ENCODE results near the gene WDR64.

The WDR64 gene

DNA sequence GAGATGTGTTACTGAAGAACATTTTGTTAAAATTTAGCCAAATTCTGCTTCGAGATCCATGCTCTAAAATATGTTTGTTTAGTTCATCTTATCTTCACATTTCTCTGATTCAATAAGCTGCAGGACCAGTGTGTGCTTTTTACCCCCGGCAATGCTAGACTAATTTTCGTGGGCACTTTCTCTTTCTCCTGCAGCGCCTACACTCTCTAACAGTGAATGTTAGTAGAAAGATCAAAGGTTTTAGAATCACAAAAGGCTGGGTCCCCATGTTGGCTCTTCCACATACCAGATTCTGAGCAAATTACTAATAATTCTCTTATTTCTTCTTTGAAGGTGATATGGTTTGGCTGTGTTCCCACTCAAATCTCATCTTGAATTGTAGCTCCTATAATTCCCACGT is 20.4 kb upstream of the WDR64 start:
- DNase-seq, result no peak

DNA sequence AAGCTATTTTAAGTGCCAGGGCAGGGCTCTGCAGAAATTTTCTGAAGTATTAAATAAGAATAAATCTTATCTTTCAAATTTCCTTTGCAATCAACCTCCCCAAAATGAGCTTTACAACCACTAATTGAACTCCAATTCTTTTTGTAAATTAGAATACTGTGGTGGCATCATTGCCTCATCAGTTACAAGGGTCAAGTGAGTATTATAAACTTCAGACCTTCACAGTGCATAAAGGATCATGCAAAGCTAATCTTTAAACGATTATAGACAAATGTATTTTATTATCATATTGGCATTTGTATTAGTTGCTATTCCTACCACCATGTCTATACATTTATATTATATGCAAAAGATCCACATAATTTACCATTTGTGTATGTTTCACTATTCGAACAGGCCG is 19.1 kb upstream of the WDR64 start:
- DNase-seq, result no peak

DNA sequence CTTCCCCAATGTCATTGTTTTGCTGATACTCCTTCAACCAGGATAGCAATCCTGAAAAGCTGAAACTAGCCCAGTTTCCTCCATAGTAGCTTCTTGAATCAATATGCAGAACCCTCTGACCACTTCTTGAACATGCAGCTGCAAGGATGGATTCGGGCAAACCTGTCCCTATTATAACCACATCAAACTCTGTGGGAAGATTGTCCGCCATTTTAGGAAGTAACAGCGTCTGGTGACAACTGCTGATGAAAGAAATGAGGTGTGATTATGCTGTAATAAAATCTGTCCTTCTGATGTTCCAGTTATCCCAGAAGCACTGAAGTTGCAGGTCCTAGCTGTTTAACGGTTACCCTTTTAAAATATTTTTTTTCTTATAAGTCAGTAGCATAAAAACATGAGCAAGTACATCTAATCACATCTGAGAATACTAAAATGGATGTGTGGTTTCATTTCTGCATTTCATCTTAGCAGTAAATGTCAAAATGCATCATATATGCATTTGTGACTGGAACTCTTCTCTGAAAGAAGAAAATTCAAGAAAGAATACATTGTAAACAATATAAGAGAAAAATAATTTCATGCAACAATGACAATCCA is 16.4 kb upstream of the WDR64 start:
- no peak for DNase-seq

DNA sequence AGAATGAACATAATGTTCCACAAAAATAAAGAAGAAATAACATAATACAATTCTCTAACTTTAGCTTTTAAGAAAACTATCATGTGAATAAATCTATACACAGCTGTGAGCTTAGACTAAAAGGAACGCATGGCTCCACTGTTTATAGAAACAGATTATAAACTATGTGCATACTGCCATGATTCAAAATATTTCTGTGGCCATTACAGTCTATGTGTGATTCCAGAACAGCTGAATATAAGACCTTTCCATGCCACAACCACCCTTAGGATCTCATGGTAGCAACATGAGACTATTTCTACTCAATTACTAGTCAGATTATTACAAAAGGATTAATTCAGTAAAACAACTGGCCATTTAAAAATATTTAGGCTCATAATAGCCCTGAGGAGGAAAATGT is 15.8 kb upstream of the WDR64 start:
- no peak for DNase-seq

DNA sequence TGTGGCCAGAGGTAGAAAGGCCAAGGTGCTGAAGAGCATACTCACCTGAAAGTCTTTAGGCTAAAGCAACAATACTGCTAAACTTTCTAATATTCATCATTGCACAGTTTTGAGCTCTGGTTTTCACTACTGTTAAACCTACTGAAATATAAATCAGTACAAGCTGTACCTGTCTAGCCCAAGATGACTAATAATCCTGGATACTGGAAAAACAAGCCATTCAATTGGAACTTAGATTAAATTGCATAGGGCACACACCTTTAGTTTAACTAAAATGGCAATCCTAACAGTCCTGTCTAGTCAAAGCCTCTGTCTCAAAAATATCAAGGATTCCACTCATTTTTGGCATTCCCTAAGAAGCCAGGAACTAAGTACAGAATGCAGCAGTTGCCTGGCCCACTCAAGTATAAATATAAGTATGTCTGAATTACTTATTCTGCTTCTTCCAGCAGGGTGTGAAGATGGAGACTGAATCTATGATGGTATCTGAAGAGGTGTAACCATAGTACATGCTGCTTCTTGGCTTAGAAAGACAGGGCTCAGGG is 15.0 kb upstream of the WDR64 start:
- no peak for DNase-seq

DNA sequence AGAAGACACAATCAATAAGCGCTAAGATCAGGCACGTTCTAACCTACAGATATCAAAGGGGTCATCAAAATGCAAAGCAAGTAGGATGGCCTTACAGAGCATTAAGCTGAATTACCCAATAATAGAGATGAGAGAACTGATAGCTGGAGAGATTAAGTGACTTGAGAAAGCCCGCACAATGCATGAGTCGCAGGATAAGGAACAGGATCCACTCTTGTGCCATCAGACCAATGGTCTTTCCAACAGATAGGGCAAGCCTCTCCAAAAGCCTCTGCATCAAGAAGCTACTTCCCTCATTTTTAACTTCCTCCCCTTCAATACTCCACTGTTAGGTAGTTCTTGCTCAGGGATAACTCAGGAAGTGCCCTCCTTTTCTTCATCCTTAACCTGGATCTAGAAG is 14.5 kb upstream of the WDR64 start:
- no peak for DNase-seq

DNA sequence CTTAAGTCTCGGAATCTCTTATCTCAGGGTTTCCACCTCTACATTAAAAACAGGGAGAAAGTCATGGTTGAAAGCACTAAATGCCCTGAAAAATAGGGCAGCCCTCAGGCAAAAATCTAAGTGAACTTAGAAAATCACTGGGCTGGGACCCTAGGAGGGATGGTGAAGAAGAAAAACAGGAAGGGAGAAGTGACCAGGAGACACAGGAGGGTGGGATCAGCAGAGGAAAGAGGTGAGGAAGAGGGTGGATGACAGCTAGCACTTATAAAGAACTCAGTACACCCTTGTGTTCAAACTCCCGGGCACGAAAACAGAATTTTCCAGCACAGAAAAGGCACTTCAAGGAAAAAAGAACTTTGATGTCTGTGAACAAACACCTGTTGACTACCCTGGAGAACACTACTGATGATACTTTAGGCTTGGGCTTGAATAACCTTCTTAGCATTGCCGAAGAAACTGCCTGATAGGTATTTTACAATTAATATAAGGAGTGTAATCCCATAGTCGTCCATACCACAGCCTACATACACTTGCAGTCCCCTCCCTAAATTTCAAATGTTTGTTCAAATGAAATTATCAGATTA is 13.9 kb upstream of the WDR64 start:
- DNase-seq, result no peak

DNA sequence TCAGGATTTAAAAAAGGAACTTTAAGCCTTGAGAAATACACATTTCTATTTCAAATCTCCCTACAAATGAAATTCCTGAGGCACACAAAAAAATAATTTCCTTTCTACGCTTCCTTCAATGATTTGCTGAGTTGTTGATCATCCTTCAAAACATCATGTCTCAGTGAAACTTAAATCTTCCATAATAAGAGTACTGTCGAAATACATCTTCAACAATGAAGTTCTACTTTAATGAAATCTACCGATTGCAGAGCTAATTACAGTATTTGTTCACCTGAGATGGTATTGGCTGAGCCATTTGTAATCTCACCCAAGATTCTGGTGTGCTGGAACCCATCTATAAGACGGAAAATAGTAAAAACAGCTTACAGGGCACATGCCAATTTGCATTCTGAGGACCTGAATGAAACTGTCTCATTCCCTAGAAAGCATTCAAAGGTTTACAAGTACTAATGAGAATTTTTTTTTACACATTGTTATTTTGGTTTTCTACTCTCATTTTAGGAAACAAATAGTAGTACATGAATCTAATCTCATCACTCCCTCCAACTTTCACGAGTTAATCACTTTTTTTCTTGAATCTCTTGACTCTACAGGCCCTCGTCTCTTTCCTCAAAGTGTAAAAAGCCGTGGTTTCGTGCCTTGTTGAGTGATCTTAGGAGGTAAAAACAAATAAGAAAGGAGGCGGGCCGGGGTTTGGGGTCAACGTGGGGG is 13.0 kb upstream of the WDR64 start:
- no peak for DNase-seq

DNA sequence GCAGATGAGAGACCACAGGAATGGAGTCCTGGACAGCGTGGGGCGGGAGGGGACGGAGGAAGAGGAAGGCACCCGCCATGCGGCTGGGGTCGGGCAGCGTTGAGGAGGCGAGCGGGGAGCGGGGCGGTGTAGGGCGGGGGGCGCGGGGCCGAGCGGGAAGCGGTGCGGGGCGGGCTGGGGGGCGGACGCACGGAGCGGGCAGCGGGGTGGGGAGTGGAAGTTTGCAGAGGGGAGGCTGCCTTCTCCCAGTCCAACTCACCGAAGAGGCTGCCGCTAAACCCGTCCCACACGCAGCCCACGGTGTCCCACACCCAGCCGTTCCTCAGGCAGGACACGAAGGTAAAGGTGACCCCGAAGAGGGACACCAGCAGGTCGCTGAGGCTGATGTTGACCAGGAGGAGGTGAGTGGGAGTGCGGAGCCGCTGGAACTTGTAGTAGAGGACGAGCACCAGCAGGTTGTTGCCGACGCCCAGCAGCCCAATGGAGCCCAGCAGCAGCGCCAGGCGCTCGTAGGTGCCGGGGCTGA is 12.4 kb upstream of the WDR64 start:
- peak; percentile 78 for DNase-seq

DNA sequence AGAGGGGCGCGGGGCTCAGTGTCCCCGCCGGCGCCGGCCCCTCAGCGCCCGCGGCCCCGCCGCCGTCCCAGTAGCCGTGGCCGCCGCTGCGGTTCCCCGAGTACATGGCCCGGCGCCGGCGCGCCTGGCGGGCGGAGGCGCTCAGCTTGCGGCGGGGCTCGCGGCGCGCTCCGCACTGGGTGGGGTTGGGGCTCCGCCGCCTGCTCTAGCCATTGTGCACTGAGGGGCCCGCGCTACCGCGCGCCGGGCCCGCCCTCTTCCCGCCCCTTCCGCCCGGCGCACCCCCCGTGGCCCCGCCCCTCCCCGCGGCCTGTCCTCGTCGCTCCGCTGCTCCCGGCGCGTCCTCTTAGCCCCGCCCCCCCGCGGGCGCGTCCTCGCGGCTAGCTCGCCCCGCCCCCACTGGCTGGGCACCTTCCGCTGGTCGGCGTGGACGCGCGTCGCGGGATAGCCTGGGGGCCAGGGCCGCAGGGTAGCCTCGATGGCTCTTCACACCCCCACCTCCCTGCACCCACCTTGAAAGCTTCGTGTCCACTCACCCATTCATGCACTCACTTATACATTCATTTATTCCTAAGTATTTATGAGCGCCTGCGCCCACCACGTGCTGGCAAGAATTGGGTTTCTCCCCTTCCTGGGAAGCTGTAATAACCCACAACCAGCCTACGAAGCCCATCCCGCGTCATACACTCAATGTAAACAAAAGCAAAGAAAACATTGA is 11.8 kb upstream of the WDR64 start, which contains the start of the genes CHML and OPN3:
CHML (minus strand) TSS at position 221 of the 718 bp plus-strand sequence. CDS start 4,603 bp downstream, outside the sequence.
OPN3 (minus strand) TSS at position 221 of the 718 bp plus-strand sequence; CDS start at position 106, 115 bp downstream.
- DNase-seq, result peak; percentile 81

DNA sequence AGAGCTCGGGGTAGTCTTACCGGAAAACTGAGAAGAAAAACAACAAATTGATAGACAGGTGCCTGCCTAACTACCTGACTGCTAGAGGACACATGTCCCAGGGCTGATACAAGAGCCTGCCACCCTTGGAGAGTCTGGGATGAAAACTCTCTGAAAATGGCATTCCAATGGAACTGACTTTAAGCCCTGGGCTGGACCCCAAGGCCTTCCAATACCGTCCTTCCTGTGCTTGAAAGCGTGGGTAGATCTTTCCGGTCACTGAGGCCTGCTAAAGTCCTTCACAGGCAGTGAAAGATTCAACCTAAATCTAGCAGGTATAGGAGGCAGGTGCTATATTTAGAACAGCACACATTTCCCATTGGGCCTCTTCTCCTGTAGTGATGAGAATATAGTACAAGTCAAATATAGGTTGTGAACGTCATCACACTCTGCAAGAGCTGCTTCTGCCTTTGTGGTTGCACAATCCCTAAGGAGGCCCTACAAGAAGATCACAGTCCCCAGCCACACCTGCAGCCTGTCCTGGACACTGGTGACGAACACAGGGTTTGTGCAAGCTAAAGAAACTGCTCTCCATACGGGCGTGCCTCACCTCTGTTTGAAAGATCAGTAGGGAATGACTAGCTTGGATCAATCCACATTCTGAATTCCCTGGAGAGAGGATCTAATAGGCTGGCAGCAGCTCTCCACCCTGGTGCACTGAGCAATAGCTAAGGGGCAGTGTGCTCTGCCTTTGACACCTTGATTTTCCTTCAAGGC is 11.0 kb upstream of the WDR64 start:
- no peak for DNase-seq

DNA sequence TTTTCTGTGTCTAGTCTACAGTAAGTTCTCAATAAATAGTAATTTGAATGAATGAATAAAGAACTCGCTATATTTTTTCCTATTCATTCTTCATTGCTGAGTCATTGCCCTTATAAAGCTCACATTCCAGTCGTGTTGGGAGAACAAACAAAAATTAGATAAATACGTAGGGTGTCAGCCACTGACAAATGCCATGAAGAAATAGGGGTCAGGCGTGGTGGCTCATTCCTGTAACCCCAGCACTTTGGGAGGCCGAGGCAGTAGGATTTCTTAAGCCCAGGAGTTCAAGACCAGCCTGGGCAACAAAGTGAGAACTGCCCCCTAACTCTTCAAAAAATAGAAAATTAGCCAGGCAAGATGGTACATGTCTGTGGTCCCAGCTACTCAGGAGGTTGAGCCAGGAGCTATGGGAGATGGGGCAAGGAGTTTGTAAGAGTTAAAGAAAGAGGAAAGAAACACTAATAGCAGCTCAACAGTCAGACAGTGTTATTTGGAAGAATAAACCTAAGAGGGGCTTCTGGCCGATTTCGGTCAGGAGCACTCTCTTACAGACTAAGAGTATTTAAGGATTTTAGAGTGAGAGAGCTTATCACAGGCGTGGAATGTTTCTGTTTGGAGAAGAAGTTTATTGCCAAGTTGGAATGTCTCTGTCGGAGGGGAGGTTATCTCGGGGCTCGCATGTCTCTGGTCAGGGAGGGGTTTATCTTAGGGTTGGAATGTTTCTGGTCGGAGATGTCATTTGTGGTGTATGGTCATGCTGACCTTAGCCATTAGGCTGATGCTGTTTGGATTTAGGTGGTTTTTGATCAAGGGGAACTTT is 10.1 kb upstream of the WDR64 start:
- DNase-seq, result no peak

DNA sequence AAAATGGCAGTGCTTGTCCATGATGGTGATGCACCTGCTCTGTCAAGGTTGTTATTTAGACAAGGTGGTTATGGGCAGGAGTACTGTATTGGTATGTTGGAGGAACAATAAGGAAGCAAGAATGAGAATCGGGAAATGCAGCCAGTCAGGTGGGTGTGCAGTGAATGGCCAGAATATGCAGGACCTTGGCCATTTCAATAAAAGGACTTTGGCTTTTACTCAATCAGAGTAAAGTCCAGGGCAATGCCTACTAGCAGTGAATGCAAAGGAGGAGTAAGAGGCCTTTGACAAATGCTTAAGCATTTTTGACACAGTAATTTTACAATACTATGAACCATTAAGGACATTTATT is 9.5 kb upstream of the WDR64 start:
- no peak for DNase-seq

DNA sequence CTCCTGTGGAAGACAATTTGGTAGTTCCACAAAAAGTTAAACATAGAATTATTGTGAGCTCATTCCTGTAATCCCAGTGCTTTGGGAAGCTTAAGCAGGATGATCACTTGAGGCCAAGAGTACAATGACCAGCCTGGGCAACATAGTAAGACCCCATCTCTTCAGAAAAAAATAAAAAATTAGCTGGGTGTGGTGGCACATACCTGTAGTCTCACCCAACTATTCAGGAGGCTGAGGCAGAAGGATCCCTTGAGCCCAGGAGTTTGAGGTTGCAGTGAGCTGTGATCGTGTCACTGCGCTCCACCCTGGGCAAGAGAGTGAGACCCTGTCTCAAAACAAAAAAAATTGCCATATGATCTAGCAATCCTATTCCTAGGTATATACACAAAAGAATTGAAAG is 7.8 kb upstream of the WDR64 start:
- no peak for DNase-seq

DNA sequence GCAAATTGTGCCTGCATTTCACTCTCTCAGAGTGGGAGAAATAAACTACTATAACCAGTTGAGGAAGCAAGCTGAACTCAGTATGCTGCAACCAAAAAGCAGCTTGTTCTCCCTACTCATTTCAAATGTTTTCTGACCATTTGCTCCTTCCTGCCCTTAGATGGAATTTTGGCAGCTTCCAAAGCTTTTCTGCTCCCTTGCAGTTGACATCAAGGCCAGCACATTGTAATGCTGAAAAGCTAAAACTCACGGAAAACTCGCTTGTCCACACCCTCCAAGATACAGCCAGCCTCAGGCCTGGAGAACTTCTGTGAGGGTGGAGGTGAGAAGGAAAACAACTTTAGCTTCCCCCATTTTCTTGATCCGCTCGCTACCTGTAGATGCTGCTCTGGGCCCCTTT is 6.9 kb upstream of the WDR64 start:
- DNase-seq, result no peak

DNA sequence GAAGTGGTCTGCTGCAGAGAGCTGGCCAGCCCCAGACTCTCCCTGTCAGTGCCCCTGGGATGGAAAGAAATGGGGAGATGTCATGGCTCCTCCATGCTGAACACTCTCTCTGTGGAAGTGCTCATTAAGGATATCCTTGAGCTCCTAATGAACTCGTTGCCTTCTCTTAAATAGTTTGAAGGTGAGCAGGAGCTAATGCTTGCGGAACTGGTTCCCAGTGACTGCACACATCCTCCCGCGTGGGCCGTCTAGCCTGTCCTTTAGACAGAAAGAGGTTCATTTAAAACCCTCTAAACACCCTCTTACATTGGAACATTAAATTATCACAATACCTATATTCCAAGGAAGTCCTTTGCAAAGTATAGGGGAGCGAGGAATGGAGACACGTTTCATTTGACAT is 5.9 kb upstream of the WDR64 start:
- DNase-seq, result no peak

DNA sequence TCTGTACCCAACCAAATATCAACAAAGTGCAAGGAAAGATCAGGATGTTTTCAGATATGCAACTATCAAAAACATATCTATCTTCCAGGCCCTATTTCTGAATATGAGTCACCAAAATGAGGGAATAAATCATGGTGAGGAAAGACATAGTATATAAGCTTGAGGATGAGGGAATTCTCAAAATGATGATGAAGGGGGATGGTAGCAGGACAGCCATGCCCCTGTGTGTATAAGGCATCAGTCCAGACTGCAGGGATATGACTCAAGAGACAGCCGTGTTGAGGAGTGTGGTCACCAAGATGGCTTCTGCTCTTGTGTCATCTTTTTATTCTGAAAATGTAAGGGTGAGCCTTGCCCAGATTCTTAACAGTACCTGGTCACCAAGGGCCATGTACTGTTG is 4.4 kb upstream of the WDR64 start:
- no peak for DNase-seq

DNA sequence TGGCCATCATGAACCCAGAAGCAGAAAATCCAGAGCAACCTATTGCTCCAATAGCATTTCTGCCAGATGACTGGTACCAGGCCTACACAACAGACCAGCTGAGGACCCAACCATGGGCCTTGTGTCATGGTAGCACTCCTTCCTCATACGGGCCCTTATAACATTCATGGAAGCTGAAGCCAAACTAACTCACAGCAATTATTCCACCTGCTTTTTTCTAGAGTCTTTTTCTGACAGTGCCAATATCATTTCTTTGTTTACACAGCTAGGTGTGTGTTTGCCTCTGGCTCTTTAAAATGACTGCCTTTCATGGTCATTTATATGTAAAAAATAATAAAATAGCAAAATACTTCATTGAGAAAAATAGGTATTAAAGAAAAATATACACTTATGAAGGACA is 3.9 kb upstream of the WDR64 start:
- no peak for DNase-seq

DNA sequence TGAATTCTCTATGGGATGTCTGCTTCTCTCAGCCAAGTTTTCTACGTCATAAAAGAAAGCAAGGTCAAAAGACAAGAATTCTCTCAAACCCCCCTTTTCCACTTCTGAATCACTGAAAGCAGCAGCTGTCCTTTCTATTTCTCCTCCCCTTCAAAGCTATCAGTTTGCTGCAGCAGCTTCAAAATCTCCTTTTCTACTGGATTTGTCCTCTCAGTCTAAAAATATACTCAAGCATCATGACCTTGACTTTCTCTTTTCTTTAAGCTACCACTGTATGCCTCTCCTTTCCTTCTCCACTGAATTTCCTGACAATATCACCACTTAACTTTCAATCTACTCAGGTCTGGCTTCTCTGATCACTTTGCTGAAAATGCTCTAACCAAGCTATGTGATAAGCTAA is 1.9 kb downstream of the WDR64 start:
- no peak for DNase-seq

DNA sequence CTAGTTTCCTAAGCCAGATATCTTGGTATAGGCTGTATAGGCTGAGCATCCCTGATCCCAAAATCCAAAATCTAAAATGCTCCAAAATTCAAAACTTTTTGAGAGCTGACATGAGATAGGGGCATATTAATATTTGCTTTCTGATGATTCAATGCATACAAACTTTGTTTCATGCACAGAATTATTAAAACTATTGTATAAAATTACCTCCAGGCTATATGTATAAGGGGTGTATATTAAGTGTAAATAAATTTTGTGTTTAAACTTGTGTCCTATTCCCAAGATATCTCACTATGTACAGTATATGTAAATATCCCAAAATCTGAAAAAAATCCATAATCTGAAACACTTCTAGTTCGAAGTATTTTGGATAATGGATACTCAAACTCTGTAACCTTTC is 2.6 kb downstream of the WDR64 start:
- DNase-seq, result no peak

DNA sequence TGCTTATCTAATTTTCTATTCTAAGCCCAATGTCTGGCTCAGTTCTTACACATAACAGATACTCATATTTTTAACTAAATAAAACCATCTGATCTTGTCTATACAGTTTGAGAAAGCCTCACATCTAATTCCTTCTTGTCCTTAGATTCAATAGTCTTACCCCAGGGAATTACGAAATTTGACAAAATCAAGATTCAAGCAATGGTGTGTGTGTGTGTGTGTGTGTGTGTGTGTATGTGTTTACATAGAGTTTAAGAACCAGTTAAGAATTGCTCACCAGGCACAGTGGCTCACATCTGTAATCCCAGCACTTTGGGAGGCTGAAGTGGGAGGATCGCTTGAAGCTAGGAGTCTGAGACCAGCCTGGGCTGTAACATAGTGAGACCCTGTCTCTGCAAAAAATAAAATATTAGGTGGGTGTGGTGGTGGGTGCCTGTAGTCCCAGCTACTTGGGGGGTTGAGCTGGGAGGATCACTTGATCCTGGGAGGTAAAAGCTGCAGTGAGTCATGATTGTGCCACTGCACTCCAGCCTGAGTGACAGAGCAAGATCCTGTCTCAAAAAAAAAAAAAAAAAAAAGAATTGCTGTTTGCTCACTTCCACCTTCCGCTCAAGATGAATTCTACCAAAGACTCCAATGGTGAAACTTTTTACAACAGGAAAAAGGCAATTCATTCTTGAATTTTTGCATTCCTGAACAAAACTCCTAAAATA is 6.2 kb downstream of the WDR64 start:
- no peak for DNase-seq
